HepG2 (cell line): ENCODE results near the gene ARHGAP31. TPM values are rescaled to one million over a fixed set of nuclear protein-coding genes. Genes with fewer than 3 reads are reported as not detected.

Source experiments
- ATAC-seq: fragments of 200-7000 bp; cut with Tn5 transposase; 3 replicates; pipeline ENCODE4 v1.9.1; 2020; ENCODE audit warnings: mild to moderate bottlenecking, moderate library complexity
- BruUV-seq: library from RNA; stranded (reverse); fragments of 400-500 nt; replicated peaks from 2 replicates; lab custom pipeline; 2021; lab: Mats Ljungman, UMichigan
- CTCF ChIA-PET: fragments of 300-600 bp; formaldehyde crosslinking; extraction: SDS; loops from one replicate; lab custom pipeline; 2021; ENCODE audit warnings: low total read pairs, inconsistent platforms, low intra/inter-chr PET ratio; lab: Yijun Ruan, JAX
- POLR2A ChIA-PET: fragments of 350-600 bp; sonication (Branson Sonifier 250); formaldehyde crosslinking; loops from one replicate; lab custom pipeline; 2020; ENCODE audit warnings: antibody characterized with exemption, inconsistent platforms; lab: Yijun Ruan, JAX
- DNase-seq: peaks from one replicate; pipeline ENCODE4 v3.0.0-alpha.2; 2015; ENCODE audit warnings: low spot score
- FAIRE-seq: peaks from 3 replicates; lab custom pipeline; 2011; peaks lifted over from hg19 to GRCh38; lab: Jason Lieb, UNC
- H2AFZ ChIP-seq: one replicate; pipeline ENCODE4 v1.6.1; 2011; ENCODE audit warnings: low read length, inconsistent platforms
- H3K27ac ChIP-seq: fragments of 300-600 bp; 3 replicates; pipeline ENCODE4 v1.8.0; 2011; ENCODE audit warnings: mixed run types, mild to moderate bottlenecking, mixed read lengths, low read length, inconsistent platforms; ENCODE audit not compliant: insufficient read depth; ENCODE audit errors: extremely low read length
- H3K27me3 ChIP-seq, 2 experiments: fragments of 200-600 bp in 1 of 2; 2 replicates in 1 of 2; 3 replicates in 1 of 2; pipeline versions ENCODE4 v1.6.0 to v1.8.0; 2011; ENCODE audit warnings: low read length in 2 of 2, mild to moderate bottlenecking in 2 of 2, moderate library complexity in 2 of 2, inconsistent platforms in 1 of 2; ENCODE audit not compliant: insufficient read depth in 2 of 2, control insufficient read depth in 1 of 2
- H3K36me3 ChIP-seq, 2 experiments: fragments of 200-600 bp in 1 of 2; replicated peaks in 1 of 2; 2 replicates in 1 of 2; 3 replicates in 1 of 2; pipeline versions ENCODE4 v1.5.1 to v1.8.0; 2011; ENCODE audit warnings: low read length in 2 of 2, inconsistent platforms in 1 of 2; ENCODE audit not compliant: insufficient read depth in 2 of 2, control insufficient read depth in 1 of 2
- H3K4me1 ChIP-seq: 2 replicates; pipeline ENCODE4 v1.5.1; 2012; ENCODE audit warnings: low read length, inconsistent platforms; ENCODE audit not compliant: insufficient read depth
- H3K4me2 ChIP-seq: 2 replicates; pipeline ENCODE4 v1.6.0; 2011; ENCODE audit warnings: low read depth, low read length, inconsistent platforms
- H3K4me3 ChIP-seq, 3 experiments: fragments of 200-600 bp in 1 of 3; sonication (generic), shearing (Covaris generic) in 1 of 3; replicated peaks in 1 of 3; 2 replicates each; pipeline ENCODE4 v1.5.1; 2011 to 2016; ENCODE audit warnings: low read length in 3 of 3, inconsistent platforms in 2 of 3, low read depth in 2 of 3, mild to moderate bottlenecking in 2 of 3, control low read depth in 1 of 3, mixed read lengths in 1 of 3; ENCODE audit not compliant: insufficient read depth in 1 of 3
- H3K79me2 ChIP-seq: one replicate; pipeline ENCODE4 v1.6.1; 2011; ENCODE audit warnings: low read length, inconsistent platforms; ENCODE audit not compliant: insufficient read depth
- H3K9ac ChIP-seq: 2 replicates; pipeline ENCODE4 v1.6.0; 2011; ENCODE audit warnings: mild to moderate bottlenecking, low read depth, low read length, inconsistent platforms; ENCODE audit not compliant: insufficient read depth
- H3K9me3 ChIP-seq: 2 replicates; pipeline ENCODE4 v1.5.1; 2012; ENCODE audit warnings: mild to moderate bottlenecking, low read length
- H4K20me1 ChIP-seq: 2 replicates; pipeline ENCODE4 v1.6.0; 2011; ENCODE audit warnings: inconsistent platforms, mild to moderate bottlenecking, low read length, moderate library complexity; ENCODE audit not compliant: insufficient read depth
- ELF3 ChIP-seq: IDR thresholded peaks from 2 replicates; pipeline ENCODE4 v1.6.1; 2016; ENCODE audit warnings: missing genetic modification reagents, missing compliant biosample characterization
- HNRNPUL1 ChIP-seq: fragments of 200-400 bp; formaldehyde crosslinking; IDR thresholded peaks from 2 replicates; pipeline ENCODE4 v1.6.1; 2017; ENCODE audit warnings: low read depth, mild to moderate bottlenecking, low read length, moderate library complexity
- JUNB ChIP-seq: sonication (generic); formaldehyde crosslinking; IDR thresholded peaks from 2 replicates; pipeline ENCODE4 v1.8.0; 2022; ENCODE audit warnings: missing genetic modification reagents, mild to moderate bottlenecking, borderline replicate concordance
- KDM6A ChIP-seq: IDR thresholded peaks from 2 replicates; pipeline ENCODE4 v1.6.1; 2016; ENCODE audit warnings: low read depth
- NFYC ChIP-seq: IDR thresholded peaks from 2 replicates; pipeline ENCODE4 v1.6.1; 2016; ENCODE audit warnings: missing genetic modification reagents, missing compliant biosample characterization
- PHF5A ChIP-seq: IDR thresholded peaks from one replicate; pipeline ENCODE4 v1.6.1; 2018; ENCODE audit warnings: low read depth, missing genetic modification reagents; ENCODE audit not compliant: unreplicated experiment
- SMAD9 ChIP-seq: sonication (generic); formaldehyde crosslinking; IDR thresholded peaks from 2 replicates; pipeline ENCODE4 v1.5.1; 2020; ENCODE audit warnings: mild to moderate bottlenecking, missing genetic modification reagents
- SUZ12 ChIP-seq: fragments of 150-350 bp; IDR thresholded peaks from 2 replicates; pipeline ENCODE4 v1.6.1; 2014; ENCODE audit warnings: low read depth, low read length
- ZNF34 ChIP-seq: sonication (generic); formaldehyde crosslinking; IDR thresholded peaks from 2 replicates; pipeline ENCODE4 v1.4.0; 2020; ENCODE audit warnings: mild to moderate bottlenecking, missing genetic modification reagents, borderline replicate concordance
- ZNF569 ChIP-seq: sonication (generic); formaldehyde crosslinking; IDR thresholded peaks from 2 replicates; pipeline ENCODE4 v1.5.0; 2020; ENCODE audit warnings: mild to moderate bottlenecking, missing genetic modification reagents, moderate library complexity, borderline replicate concordance
- ZNF570 ChIP-seq: sonication (generic); formaldehyde crosslinking; IDR thresholded peaks from 2 replicates; pipeline ENCODE4 v1.4.0; 2020; ENCODE audit warnings: mild to moderate bottlenecking, missing genetic modification reagents, borderline replicate concordance
- ZNF891 ChIP-seq: sonication (generic); formaldehyde crosslinking; IDR thresholded peaks from 2 replicates; pipeline ENCODE4 v1.5.0; 2020; ENCODE audit warnings: mild to moderate bottlenecking, missing genetic modification reagents
- WGBS: methylation state at CpG from one replicate; pipeline ENCODE4 v1.1.6; 2017; ENCODE audit warnings: low lambda C conversion rate; 5-methylcytosine and 5-hydroxymethylcytosine counted together
- in situ Hi-C: cut with HindIII; loops from 2 replicates; pipeline ENCODE4 v1.10.0; 2017; ENCODE audit warnings: low pct_unique_long_range_greater_than_20kb; ENCODE audit not compliant: extremely low pct_ligation_motif_present
- intact Hi-C: fragments of 100-400 bp; cut with micrococcal nuclease; formaldehyde crosslinking; loops from one replicate; pipeline ENCODE4 v1.10.0; 2022; ENCODE audit not compliant: unreplicated experiment
- polyA plus RNA-seq, 8 experiments: library from polyadenylated mRNA; depleted of rRNA in 3 of 8; stranded (reverse) in 7 of 8; unstranded in 1 of 8; fragments of >200 nt; fragmentation: Illumina TruSeq in 4 of 8; extraction: Trizol in 4 of 8; gene quantifications; 2 replicates each; pipeline versions ENCODE4 v1.2.1 to v1.2.3, GENCODE V29; 2011 to 2016; ENCODE audit warnings: low read depth in 4 of 8, missing spikeins in 1 of 8, mixed read lengths in 1 of 8; ENCODE audit not compliant: insufficient read depth in 1 of 8
- total RNA-seq, 5 experiments: library from RNA; depleted of rRNA; stranded (reverse); fragments of >200 nt; fragmentation: Illumina TruSeq; extraction: Trizol; gene quantifications; 2 replicates each; pipeline ENCODE4 v1.2.3, GENCODE V29; 2016; ENCODE audit warnings: low read depth in 1 of 5
- TF ChIP-seq, protein P1 (sequence below): IDR thresholded peaks from 2 replicates; pipeline ENCODE4 v1.6.1; 2016; ENCODE audit warnings: missing compliant biosample characterization, missing genetic modification reagents, borderline replicate concordance
- TF ChIP-seq, protein P2 (sequence below): sonication (generic); formaldehyde crosslinking; IDR thresholded peaks from 2 replicates; pipeline ENCODE4 v1.4.0; 2020; ENCODE audit warnings: missing genetic modification reagents, borderline replicate concordance
- TF ChIP-seq, protein P3 (sequence below): sonication (generic); formaldehyde crosslinking; IDR thresholded peaks from 2 replicates; pipeline ENCODE4 v1.8.1; 2023; ENCODE audit warnings: missing genetic modification reagents, mild to moderate bottlenecking, borderline replicate concordance
- TF ChIP-seq, protein P4 (sequence below): sonication (generic); formaldehyde crosslinking; IDR thresholded peaks from 2 replicates; pipeline ENCODE4 v1.4.0; 2020; ENCODE audit warnings: mild to moderate bottlenecking, missing genetic modification reagents
- TF ChIP-seq, protein P5 (sequence below): sonication (generic); formaldehyde crosslinking; IDR thresholded peaks from 2 replicates; pipeline ENCODE4 v1.4.0; 2020; ENCODE audit warnings: missing genetic modification reagents

Gene ARHGAP31
- total and polyA plus RNA-seq, 2 of the 13 experiments (the other 11 are each of a cell fraction or from before 2014, with no cell fraction given) = not detected

DNA sequence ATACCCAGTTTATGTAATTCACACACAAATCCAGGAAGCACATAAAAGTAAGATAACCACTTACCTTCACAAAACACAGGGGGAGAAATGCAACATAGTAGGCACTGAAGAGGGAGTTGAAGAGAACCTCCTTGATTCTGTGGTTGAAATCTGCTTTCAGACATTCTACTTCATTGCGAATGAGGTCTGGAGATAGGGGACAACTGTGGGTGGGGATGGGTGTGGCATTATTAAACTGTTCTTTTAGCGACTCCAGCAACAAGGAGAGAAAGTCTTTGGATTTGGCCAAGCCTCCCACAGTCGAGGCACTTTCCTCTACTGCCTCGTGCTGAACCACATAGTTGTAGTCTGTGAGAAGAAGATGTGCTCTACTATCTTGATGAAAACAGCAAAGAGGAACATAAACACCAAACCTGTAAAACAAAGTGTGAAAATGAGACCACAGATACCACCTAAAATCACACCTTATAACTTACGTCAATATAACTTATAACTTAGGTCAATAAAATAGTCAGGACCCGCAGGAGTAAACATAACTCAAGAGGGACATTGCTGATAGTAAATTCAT, 143.6 kb downstream of the ARHGAP31 start:
- no TSS peak for BruUV-seq
- TF ChIP-seq, protein P1, sequence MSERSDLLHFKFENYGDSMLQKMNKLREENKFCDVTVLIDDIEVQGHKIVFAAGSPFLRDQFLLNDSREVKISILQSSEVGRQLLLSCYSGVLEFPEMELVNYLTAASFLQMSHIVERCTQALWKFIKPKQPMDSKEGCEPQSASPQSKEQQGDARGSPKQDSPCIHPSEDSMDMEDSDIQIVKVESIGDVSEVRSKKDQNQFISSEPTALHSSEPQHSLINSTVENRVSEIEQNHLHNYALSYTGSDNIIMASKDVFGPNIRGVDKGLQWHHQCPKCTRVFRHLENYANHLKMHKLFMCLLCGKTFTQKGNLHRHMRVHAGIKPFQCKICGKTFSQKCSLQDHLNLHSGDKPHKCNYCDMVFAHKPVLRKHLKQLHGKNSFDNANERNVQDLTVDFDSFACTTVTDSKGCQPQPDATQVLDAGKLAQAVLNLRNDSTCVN (CRISPR knock-in tag) = no peak
- TF ChIP-seq HNRNPUL1 (no peak), ZNF570 (CRISPR knock-in tag) (no peak), SUZ12 (no peak), NFYC (CRISPR knock-in tag) (no peak), PHF5A (no peak), KDM6A (CRISPR knock-in tag) (no peak), ZNF34 (CRISPR knock-in tag) (no peak), ZNF891 (no peak), ZNF569 (CRISPR knock-in tag) (no peak), ELF3 (CRISPR knock-in tag) (no peak), SMAD9 (CRISPR knock-in tag) (no peak), JUNB (no peak)
- TF ChIP-seq, protein P2, sequence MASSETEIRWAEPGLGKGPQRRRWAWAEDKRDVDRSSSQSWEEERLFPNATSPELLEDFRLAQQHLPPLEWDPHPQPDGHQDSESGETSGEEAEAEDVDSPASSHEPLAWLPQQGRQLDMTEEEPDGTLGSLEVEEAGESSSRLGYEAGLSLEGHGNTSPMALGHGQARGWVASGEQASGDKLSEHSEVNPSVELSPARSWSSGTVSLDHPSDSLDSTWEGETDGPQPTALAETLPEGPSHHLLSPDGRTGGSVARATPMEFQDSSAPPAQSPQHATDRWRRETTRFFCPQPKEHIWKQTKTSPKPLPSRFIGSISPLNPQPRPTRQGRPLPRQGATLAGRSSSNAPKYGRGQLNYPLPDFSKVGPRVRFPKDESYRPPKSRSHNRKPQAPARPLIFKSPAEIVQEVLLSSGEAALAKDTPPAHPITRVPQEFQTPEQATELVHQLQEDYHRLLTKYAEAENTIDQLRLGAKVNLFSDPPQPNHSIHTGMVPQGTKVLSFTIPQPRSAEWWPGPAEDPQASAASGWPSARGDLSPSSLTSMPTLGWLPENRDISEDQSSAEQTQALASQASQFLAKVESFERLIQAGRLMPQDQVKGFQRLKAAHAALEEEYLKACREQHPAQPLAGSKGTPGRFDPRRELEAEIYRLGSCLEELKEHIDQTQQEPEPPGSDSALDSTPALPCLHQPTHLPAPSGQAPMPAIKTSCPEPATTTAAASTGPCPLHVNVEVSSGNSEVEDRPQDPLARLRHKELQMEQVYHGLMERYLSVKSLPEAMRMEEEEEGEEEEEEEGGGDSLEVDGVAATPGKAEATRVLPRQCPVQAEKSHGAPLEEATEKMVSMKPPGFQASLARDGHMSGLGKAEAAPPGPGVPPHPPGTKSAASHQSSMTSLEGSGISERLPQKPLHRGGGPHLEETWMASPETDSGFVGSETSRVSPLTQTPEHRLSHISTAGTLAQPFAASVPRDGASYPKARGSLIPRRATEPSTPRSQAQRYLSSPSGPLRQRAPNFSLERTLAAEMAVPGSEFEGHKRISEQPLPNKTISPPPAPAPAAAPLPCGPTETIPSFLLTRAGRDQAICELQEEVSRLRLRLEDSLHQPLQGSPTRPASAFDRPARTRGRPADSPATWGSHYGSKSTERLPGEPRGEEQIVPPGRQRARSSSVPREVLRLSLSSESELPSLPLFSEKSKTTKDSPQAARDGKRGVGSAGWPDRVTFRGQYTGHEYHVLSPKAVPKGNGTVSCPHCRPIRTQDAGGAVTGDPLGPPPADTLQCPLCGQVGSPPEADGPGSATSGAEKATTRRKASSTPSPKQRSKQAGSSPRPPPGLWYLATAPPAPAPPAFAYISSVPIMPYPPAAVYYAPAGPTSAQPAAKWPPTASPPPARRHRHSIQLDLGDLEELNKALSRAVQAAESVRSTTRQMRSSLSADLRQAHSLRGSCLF (CRISPR knock-in tag) = no peak
- TF ChIP-seq, protein P3, sequence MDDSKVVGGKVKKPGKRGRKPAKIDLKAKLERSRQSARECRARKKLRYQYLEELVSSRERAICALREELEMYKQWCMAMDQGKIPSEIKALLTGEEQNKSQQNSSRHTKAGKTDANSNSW (CRISPR knock-in tag) = no peak
- TF ChIP-seq, protein P4, sequence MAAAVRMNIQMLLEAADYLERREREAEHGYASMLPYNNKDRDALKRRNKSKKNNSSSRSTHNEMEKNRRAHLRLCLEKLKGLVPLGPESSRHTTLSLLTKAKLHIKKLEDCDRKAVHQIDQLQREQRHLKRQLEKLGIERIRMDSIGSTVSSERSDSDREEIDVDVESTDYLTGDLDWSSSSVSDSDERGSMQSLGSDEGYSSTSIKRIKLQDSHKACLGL (CRISPR knock-in tag) = no peak
- TF ChIP-seq, protein P5, sequence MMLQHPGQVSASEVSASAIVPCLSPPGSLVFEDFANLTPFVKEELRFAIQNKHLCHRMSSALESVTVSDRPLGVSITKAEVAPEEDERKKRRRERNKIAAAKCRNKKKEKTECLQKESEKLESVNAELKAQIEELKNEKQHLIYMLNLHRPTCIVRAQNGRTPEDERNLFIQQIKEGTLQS = no peak
- CTCF ChIA-PET = no interaction called here
- Histone ChIP-seq H3K27ac (no peak overlapping the region), H2AFZ (no peak overlapping the region), H3K4me2 (no peak overlapping the region), H3K36me3 (peaks cover 20 to 78% of the 10 kb centered on the region in 2 experiments), H3K4me1 (no peaks in the 10 kb centered on the region), H3K79me2 (no peaks in the 10 kb centered on the region), H4K20me1 (no peaks in the 10 kb centered on the region), H3K4me3 (no peak overlapping the region), H3K27me3 (no peaks in the 10 kb centered on the region), H3K9me3 (no peaks in the 10 kb centered on the region), H3K9ac (no peak overlapping the region)
- FAIRE-seq = no peak
- intact Hi-C loops (no loop called here), in situ Hi-C loops (no loop called here)
- DNase-seq = no peak
- 94% methylated on average over 6 of the region's 6 CpGs for WGBS
- POLR2A ChIA-PET = no interaction called here
- ATAC-seq = no peak
